GM12864 (cell line): ENCODE results near the gene FN1.

Source experiments
- DNase-seq: peaks from one replicate; pipeline ENCODE4 v3.0.0-alpha.2; 2011; ENCODE audit warnings: low read depth
- H3K4me3 ChIP-seq: 2 replicates; pipeline ENCODE4 v1.5.1; 2011; ENCODE audit warnings: mild to moderate bottlenecking, low read depth, low read length, control low read depth
- CTCF ChIP-seq: IDR thresholded peaks from 2 replicates; pipeline ENCODE4 v1.5.1; 2011; ENCODE audit warnings: low read depth, mild to moderate bottlenecking, moderate library complexity, low read length, control low read depth, inconsistent platforms; ENCODE audit errors: missing control alignments

The FN1 gene

DNA sequence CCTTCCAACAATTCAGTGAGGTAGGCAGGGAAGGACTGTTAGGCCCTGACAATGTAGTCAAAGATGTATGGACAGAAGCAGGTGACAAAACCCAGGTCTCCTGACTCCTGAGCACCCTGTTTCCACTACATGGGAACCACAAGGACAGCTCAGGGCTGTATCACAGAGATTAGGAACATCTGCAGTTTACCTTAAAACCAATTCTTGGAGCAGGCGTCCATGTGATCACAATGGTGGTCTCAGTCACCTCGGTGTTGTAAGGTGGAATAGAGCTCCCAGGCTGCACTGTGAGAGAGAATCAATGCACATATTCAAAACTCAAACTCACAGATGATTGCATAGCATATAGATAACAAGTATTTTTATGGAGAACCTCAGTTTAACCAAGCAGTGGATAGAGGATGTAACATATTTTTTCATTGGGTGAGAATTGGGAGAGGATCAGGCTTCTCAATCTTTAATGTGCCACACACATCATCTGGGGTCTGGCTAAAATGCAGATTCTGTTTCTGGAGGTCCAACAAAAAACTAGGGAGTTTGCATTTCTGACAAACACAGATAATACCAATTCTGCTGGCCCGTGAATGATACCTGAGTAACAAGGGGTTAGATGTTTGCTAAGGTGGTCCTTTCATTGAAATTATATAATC lies 36.7 kb downstream of the FN1 start:
- no peak for DNase-seq
- no peak overlapping the region for H3K4me3 ChIP-seq
- TF ChIP-seq CTCF, result no peak

DNA sequence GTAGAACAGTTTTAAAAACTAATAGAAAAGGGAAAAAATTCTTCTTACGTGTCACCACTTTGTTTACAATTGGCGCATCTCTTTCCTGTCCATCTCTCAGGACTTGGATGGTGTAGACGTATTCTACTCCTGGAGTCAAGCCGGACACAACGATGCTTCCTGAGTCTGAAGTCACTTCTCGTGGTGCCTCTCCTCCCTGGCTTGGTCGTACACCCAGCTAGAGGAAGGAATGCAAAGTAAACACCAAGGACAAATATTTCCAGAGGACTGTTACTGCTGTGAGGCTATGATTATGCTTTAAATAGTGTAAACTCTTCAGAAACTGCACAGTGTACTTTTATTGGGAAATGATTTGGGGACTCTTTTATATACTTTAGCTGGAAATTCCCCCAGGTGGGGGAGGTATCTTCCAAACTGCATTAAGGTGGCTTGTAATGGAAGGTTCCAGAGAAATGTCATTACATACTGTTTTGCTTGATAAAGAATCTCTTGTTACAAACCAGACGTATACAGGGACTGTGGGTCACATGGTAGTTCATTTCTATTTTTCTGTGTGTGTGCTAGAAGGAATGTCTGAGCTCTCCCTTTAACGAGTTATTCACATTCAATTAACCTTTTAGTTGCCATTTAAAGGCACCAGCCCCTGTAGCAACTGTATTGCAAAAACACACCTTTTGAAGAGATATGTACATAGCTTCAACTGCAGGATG lies 38.1 kb downstream of the FN1 start:
- H3K4me3 ChIP-seq, result no peak overlapping the region
- no peak for DNase-seq
- no peak for TF ChIP-seq CTCF

GRCh38 chr2:215396595-215397313 lies 39.1 kb downstream of the FN1 start:
- DNase-seq, result no peak
- no peak for TF ChIP-seq CTCF
- no peak overlapping the region for H3K4me3 ChIP-seq

GRCh38 chr2:215395687-215396460 lies 40.0 kb downstream of the FN1 start:
- DNase-seq, result no peak
- no peak for TF ChIP-seq CTCF
- no peak overlapping the region for H3K4me3 ChIP-seq

DNA sequence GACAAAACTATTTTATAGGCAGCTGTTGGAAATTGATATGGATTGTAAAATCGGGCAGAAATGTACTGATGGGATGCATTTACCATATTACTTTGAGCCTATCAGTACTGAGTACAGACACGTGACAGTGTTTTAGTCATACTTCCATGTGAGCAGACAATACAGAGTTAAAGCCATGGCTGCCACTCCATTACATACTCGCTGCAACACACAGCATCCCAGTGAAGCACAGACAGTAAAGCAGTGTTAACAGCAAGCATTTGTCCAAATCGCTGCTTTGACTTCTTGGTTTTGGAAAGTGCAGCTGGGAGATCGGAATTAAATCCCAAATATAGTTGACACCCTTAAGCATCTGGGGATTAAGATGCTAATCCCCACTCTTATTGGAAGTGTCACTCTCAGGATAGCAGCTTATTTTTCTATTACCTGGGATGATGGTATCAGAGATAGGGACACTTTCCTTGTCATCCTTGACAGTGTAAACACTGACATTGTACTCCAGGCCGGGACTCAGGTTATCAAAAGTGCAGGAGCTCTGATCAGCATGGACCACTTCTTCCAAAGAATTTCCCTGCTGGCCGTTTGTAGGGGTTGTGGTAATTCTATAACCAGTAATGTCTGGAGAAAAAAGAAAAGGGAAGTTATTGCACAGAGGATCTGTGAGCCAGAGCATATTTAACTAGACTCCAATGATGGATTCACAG lies 41.6 kb downstream of the FN1 start:
- DNase-seq, result no peak
- TF ChIP-seq CTCF, result no peak
- H3K4me3 ChIP-seq, result no peak overlapping the region

DNA sequence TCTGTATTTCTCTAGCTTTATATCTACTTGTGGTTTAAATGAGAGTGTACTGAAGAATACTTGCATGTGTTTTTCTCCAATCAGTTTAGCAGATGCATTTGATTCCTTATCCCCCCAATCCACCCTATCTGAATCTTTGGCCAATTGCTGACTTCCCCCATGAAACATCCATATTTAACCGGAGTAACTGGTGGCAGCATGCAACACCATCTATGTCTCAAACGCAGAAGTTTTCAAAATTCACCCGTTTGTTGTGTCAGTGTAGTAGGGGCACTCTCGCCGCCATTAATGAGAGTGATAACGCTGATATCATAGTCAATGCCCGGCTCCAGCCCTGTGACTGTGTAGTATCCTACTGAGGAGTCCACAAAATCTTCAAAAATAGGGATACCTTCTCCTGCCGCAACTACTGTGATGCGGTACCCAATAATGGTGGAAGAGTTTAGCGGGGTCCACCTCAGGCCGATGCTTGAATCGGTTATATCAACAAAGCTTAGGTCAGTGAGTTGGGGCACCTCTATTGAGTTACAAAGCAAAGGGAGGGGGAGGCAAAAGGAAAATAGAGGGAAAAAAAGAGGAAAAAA lies 43.1 kb downstream of the FN1 start:
- no peak for TF ChIP-seq CTCF
- DNase-seq, result no peak

More for the DNA sequence above, 43.1 kb downstream of the FN1 start:
- H3K4me3 ChIP-seq, result no peak overlapping the region
